Neural progenitor cell (in vitro differentiated cells): ENCODE measurements around the gene AMBRA1. TPM values are rescaled to one million over a fixed set of nuclear protein-coding genes. Genes with fewer than 3 reads are reported as not detected.

ENCODE experiments used
- DNase-seq: peaks from one replicate; pipeline ENCODE4 v3.0.0-alpha.2; 2016; ENCODE audit warnings: low spot score
- H2AFZ ChIP-seq: fragments of 200-600 bp; sonication (generic); replicated peaks from 2 replicates; pipeline ENCODE4 v1.6.1; 2016; ENCODE audit warnings: antibody characterized with exemption
- H3F3A ChIP-seq: fragments of 200-600 bp; sonication (generic); 2 replicates; pipeline ENCODE4 v1.6.1; 2016; ENCODE audit warnings: antibody characterized with exemption, low read depth
- H3K27ac ChIP-seq: fragments of 200-600 bp; sonication (generic); 2 replicates; pipeline ENCODE4 v1.5.1; 2016; ENCODE audit warnings: mild to moderate bottlenecking
- H3K27me3 ChIP-seq: fragments of 200-600 bp; sonication (generic); 2 replicates; pipeline ENCODE4 v1.6.1; 2016; ENCODE audit warnings: mild to moderate bottlenecking, moderate library complexity
- H3K36me3 ChIP-seq: fragments of 200-600 bp; sonication (generic); 2 replicates; pipeline ENCODE4 v1.5.1; 2016
- H3K4me1 ChIP-seq: fragments of 200-600 bp; sonication (generic); 2 replicates; pipeline ENCODE4 v1.6.1; 2016; ENCODE audit warnings: mixed run types
- H3K4me2 ChIP-seq: fragments of 200-600 bp; sonication (generic); 2 replicates; pipeline ENCODE4 v1.6.1; 2016
- H3K4me3 ChIP-seq: fragments of 200-600 bp; sonication (generic); 2 replicates; pipeline ENCODE4 v1.5.1; 2016
- H3K79me2 ChIP-seq: fragments of 200-600 bp; sonication (generic); 2 replicates; pipeline ENCODE4 v1.6.1; 2016; ENCODE audit warnings: low read depth
- H3K9ac ChIP-seq: fragments of 200-600 bp; sonication (generic); 2 replicates; pipeline ENCODE4 v1.6.1; 2016
- H3K9me3 ChIP-seq: fragments of 200-600 bp; sonication (generic); 2 replicates; pipeline ENCODE4 v1.5.1; 2016; ENCODE audit warnings: low read depth
- H4K20me1 ChIP-seq: fragments of 200-600 bp; sonication (generic); 2 replicates; pipeline ENCODE4 v1.6.1; 2016; ENCODE audit warnings: low read depth
- H3K27ac Mint-ChIP-seq: 3 replicates; pipeline ENCODE4 v1.8.0; 2021; ENCODE audit warnings: mixed read lengths
- H3K27me3 Mint-ChIP-seq: 2 replicates; pipeline ENCODE4 v1.8.0; 2022; ENCODE audit warnings: low read depth, mild to moderate bottlenecking, inconsistent platforms, moderate library complexity, mixed read lengths; ENCODE audit not compliant: insufficient read depth
- H3K36me3 Mint-ChIP-seq: 3 replicates; pipeline ENCODE4 v1.8.0; 2021; ENCODE audit warnings: mixed read lengths
- H3K4me1 Mint-ChIP-seq: 3 replicates; pipeline ENCODE4 v1.8.0; 2021; ENCODE audit warnings: mixed read lengths
- H3K4me3 Mint-ChIP-seq: 3 replicates; pipeline ENCODE4 v1.8.0; 2021; ENCODE audit warnings: mild to moderate bottlenecking, moderate library complexity, mixed read lengths
- H3K9me3 Mint-ChIP-seq: 3 replicates; pipeline ENCODE4 v1.8.0; 2020; ENCODE audit warnings: mixed read lengths
- CTCF ChIP-seq: fragments of 200-600 bp; sonication (generic); IDR thresholded peaks from 2 replicates; pipeline ENCODE4 v1.5.1; 2017; ENCODE audit warnings: antibody characterized with exemption, mild to moderate bottlenecking
- EZH2 ChIP-seq: fragments of 200-600 bp; sonication (generic); IDR thresholded peaks from 2 replicates; pipeline ENCODE4 v1.6.1; 2017; ENCODE audit warnings: antibody characterized with exemption, mild to moderate bottlenecking, moderate library complexity
- EZH2phosphoT487 ChIP-seq: fragments of 200-600 bp; sonication (generic); IDR thresholded peaks from 2 replicates; pipeline ENCODE4 v1.6.1; 2017; ENCODE audit warnings: antibody characterized with exemption
- total RNA-seq: library from RNA; depleted of rRNA; stranded (reverse); fragments of >200 nt; gene quantifications from 2 replicates; pipeline ENCODE4 v1.2.3, GENCODE V29; 2015; ENCODE audit warnings: low replicate concordance

Gene AMBRA1
- total RNA-seq, 1 donor from 2014 or later: 20.7 TPM

- no peak overlapping the region for H3K27ac ChIP-seq
- no peak overlapping the region for H3K4me2 ChIP-seq
- peaks cover 19% of the 10 kb centered on the region for H3F3A ChIP-seq
- Mint-ChIP-seq H3K4me3 (no peak overlapping the region), H3K27ac (no peak overlapping the region), H3K27me3 (no peaks in the 10 kb centered on the region), H3K4me1 (peaks cover 7% of the 10 kb centered on the region), H3K36me3 (peaks cover 17% of the 10 kb centered on the region), H3K9me3 (no peaks in the 10 kb centered on the region)
- H3K4me3 ChIP-seq: no peak overlapping the region
- TF ChIP-seq EZH2 (no peak), EZH2phosphoT487 (no peak)
- H3K36me3 ChIP-seq: peaks cover 4% of the 10 kb centered on the region
- H3K4me1 ChIP-seq: peaks cover 11% of the 10 kb centered on the region
- no peaks in the 10 kb centered on the region for H3K9me3 ChIP-seq
- H2AFZ ChIP-seq: no peak overlapping the region
- H4K20me1 ChIP-seq: peaks cover 53% of the 10 kb centered on the region
- no peaks in the 10 kb centered on the region for H3K27me3 ChIP-seq
- no peak overlapping the region for H3K9ac ChIP-seq
- H3K79me2 ChIP-seq: peaks cover 43% of the 10 kb centered on the region
- no peak for DNase-seq
Observed at GRCh38 chr11:46540807-46541206, 53.0 kb downstream of the AMBRA1 start.

GRCh38 chr11:46537537-46538295 lies 56.1 kb downstream of the AMBRA1 start:
- Mint-ChIP-seq H3K4me1 (peaks cover 13% of the 10 kb centered on the region), H3K27ac (peak overlapping the region; percentile 30), H3K4me3 (peak overlapping the region; percentile 15), H3K27me3 (no peaks in the 10 kb centered on the region), H3K36me3 (peaks cover 8% of the 10 kb centered on the region), H3K9me3 (no peaks in the 10 kb centered on the region)
- Histone ChIP-seq H4K20me1 (peaks cover 71% of the 10 kb centered on the region), H3K4me2 (peak overlapping the region; percentile 62), H2AFZ (no peak overlapping the region), H3K4me1 (peaks cover 11% of the 10 kb centered on the region), H3K27ac (no peak overlapping the region), H3K4me3 (no peak overlapping the region), H3K79me2 (peaks cover 74% of the 10 kb centered on the region), H3F3A (peaks cover 19% of the 10 kb centered on the region), H3K9me3 (no peaks in the 10 kb centered on the region), H3K27me3 (no peaks in the 10 kb centered on the region), H3K36me3 (peaks cover 4% of the 10 kb centered on the region), H3K9ac (no peak overlapping the region)
- TF ChIP-seq EZH2phosphoT487 (no peak), CTCF (peak; percentile 97), EZH2 (no peak)
- peak; percentile 90 for DNase-seq

GRCh38 chr11:46537121-46537520 lies 56.7 kb downstream of the AMBRA1 start:
- Mint-ChIP-seq H3K36me3 (peaks cover 7% of the 10 kb centered on the region), H3K4me3 (no peak overlapping the region), H3K9me3 (no peaks in the 10 kb centered on the region), H3K4me1 (peaks cover 13% of the 10 kb centered on the region), H3K27me3 (no peaks in the 10 kb centered on the region), H3K27ac (no peak overlapping the region)
- H3K27ac ChIP-seq: no peak overlapping the region
- H3K4me1 ChIP-seq: peaks cover 11% of the 10 kb centered on the region
- no peak overlapping the region for H3K4me3 ChIP-seq
- H3K9ac ChIP-seq: no peak overlapping the region
- H3K4me2 ChIP-seq: peak overlapping the region; percentile 62
- H2AFZ ChIP-seq: no peak overlapping the region
- peaks cover 71% of the 10 kb centered on the region for H4K20me1 ChIP-seq
- H3K36me3 ChIP-seq: peaks cover 4% of the 10 kb centered on the region
- H3K27me3 ChIP-seq: no peaks in the 10 kb centered on the region
- H3K79me2 ChIP-seq: peaks cover 80% of the 10 kb centered on the region
- H3K9me3 ChIP-seq: no peaks in the 10 kb centered on the region
- H3F3A ChIP-seq: peaks cover 19% of the 10 kb centered on the region
- peak; percentile 55 for DNase-seq
- TF ChIP-seq EZH2phosphoT487 (no peak), CTCF (peak; percentile 53), EZH2 (peak; percentile 3)

GRCh38 chr11:46535688-46536087 lies 58.1 kb downstream of the AMBRA1 start:
- H2AFZ ChIP-seq: no peak overlapping the region
- H3K9ac ChIP-seq: no peak overlapping the region
- H3K4me3 Mint-ChIP-seq: no peak overlapping the region
- H3K4me3 ChIP-seq: no peak overlapping the region
- H3K79me2 ChIP-seq: peaks cover 90% of the 10 kb centered on the region
- TF ChIP-seq EZH2 (no peak), EZH2phosphoT487 (no peak)
- H4K20me1 ChIP-seq: peaks cover 62% of the 10 kb centered on the region
- peaks cover 4% of the 10 kb centered on the region for H3K9me3 Mint-ChIP-seq
- no peak overlapping the region for H3K27ac ChIP-seq
- no peaks in the 10 kb centered on the region for H3K27me3 Mint-ChIP-seq
- no peak overlapping the region for H3K27ac Mint-ChIP-seq
- H3K36me3 Mint-ChIP-seq: peaks cover 4% of the 10 kb centered on the region
- H3K4me1 Mint-ChIP-seq: peaks cover 13% of the 10 kb centered on the region
- H3K36me3 ChIP-seq: peaks cover 2% of the 10 kb centered on the region
- H3K4me2 ChIP-seq: no peak overlapping the region
- H3K4me1 ChIP-seq: peaks cover 11% of the 10 kb centered on the region
- no peak for DNase-seq
- peaks cover 19% of the 10 kb centered on the region for H3F3A ChIP-seq
- no peaks in the 10 kb centered on the region for H3K9me3 ChIP-seq
- no peaks in the 10 kb centered on the region for H3K27me3 ChIP-seq
